ENCODE measurements around the gene NXN.
"Not testable (repeated sequence)": the region's sequence is repeated elsewhere in the genome, so short reads cannot be mapped to it uniquely, and the experiment has no call there.

Gene NXN

DNA sequence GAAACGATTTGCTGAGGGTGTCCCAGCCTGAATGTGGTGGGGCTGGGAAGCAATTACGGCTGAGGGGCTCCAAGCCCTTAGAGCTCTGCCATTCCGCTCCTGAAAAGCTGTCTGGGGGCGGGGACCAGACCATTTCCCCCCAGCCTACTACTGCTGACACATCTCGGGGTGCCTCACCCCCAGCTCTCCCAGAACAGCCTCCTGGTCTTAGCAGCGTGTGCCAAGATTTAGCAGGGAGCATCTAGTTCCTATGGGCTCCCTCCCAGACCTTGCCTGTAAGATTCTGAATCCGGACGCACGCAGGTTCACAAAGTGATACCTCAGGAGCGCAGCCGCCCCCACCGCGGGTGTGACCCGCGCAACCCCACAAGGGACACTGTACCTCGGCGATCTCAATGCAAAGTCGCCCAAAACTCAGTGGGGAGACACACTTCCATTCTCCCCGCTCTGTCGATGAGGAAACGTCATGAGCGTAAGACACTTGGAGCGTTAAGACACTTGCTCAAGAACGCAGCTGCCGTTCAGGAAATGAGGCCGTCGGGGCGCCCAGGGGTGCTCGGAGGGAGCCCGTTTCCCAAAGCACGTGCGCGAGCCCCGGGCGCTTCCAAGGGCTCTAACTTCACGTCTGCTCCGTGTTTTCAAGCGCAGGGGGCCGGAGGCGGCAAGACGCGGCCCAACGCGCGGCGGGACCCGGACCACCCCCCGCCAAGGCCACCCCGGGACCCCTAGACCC is 228.1 kb downstream of the NXN start:
- Histone ChIP-seq H4K8ac (ENCODE audit: low read length) (peak overlapping the region; percentile 89), H2BK15ac (ENCODE audit: low read depth, poor library complexity, severe bottlenecking) (no peak overlapping the region), H3K9me3 (ENCODE audit: control insufficient read depth, low read length) (no peaks in the 10 kb centered on the region), H3K36me3 (ENCODE audit: control insufficient read depth in 1 of 2, insufficient read depth in 2 of 2, low read depth in 1 of 2, low read length in 2 of 2) (peaks cover 18 to 25% of the 10 kb centered on the region in 2 experiments), H3K23ac (ENCODE audit: low read length in 2 of 2) (peak overlapping the region in 1 of 2 experiments; percentile 77), H3K27ac (ENCODE audit: low read length, poor library complexity, severe bottlenecking) (no peak overlapping the region), H3K14ac (ENCODE audit: low read length in 2 of 2) (peak overlapping the region in 1 of 2 experiments; percentile 96), H3K4me1 (ENCODE audit: control insufficient read depth, insufficient read depth, low read depth, low read length) (peaks cover 15% of the 10 kb centered on the region), H3K79me1 (replicated peaks; ENCODE audit: low read length, poor library complexity, severe bottlenecking) (peaks cover 30% of the 10 kb centered on the region), H2BK5ac (ENCODE audit: low read depth, low read length, poor library complexity, severe bottlenecking) (peak overlapping the region; percentile 24), H2AFZ (ENCODE audit: low read depth, low read length) (peak overlapping the region; percentile 96), H3K9ac (ENCODE audit: low read length) (peak overlapping the region; percentile 92), H3K4me3 (ENCODE audit: insufficient read depth in 1 of 2, low read depth in 1 of 2, low read length in 2 of 2) (peak overlapping the region; percentile 92 to 96), H3K4ac (ENCODE audit: low read depth in 1 of 2, low read length in 2 of 2) (peak overlapping the region; percentile 77 to 93), H3K4me2 (ENCODE audit: low read length, poor library complexity, severe bottlenecking) (peak overlapping the region; percentile 98), H2BK120ac (ENCODE audit: low read depth, low read length) (no peak overlapping the region), H4K91ac (ENCODE audit: low read length) (peak overlapping the region; percentile 84), H3K27me3 (ENCODE audit: control insufficient read depth in 1 of 2, insufficient read depth in 1 of 2, low read length in 2 of 2) (no peaks in the 10 kb centered on the region), H2AK5ac (ENCODE audit: low read length, severe bottlenecking) (no peak overlapping the region), H2BK12ac (ENCODE audit: low read length in 2 of 2) (no peak overlapping the region), H3K18ac (ENCODE audit: low read depth in 1 of 2, low read length in 2 of 2) (peak overlapping the region; percentile 71 to 92)
- peak; percentile 67 for DNase-seq
- 4% methylated on average over 39 of the region's 49 CpGs for WGBS

DNA sequence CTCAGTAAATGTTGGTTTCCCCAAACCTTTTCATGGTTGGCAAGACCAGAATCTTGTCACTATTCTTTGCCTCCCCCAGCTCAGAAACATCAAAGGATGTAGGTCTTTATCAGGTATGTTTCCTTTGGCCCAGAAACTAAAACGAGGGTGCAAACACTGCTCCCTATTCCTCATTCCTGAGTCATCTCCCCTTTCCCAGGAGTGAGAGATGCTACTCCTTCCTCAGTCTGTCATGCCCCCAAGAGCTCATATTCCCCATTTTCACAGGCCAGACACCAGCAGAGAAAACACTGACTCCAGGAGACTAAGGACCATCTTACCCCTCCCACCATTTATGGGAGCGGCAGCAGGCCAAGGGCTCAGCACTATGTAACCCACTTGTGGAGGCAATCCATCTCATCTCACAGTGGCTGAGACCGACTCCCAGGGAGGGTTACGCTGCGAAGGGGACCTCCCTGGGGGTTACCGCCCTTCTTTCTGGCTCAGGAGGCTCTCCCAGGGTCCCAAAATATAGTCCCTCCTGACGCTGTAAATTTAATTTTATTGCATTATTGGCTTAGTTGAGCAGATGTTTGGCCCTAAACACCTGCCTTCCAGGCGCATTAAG is 229.0 kb downstream of the NXN start:
- H3K9me3 ChIP-seq (ENCODE audit: control insufficient read depth, low read length) = no peaks in the 10 kb centered on the region
- H3K27me3 ChIP-seq (ENCODE audit: control insufficient read depth in 1 of 2, insufficient read depth in 1 of 2, low read length in 2 of 2) = no peaks in the 10 kb centered on the region
- peak overlapping the region; percentile 92 for H3K9ac ChIP-seq (ENCODE audit: low read length)
- no peak overlapping the region for H2BK120ac ChIP-seq (ENCODE audit: low read depth, low read length)
- H3K18ac ChIP-seq (ENCODE audit: low read depth in 1 of 2, low read length in 2 of 2) = no peak overlapping the region
- no peak overlapping the region for H2AK5ac ChIP-seq (ENCODE audit: low read length, severe bottlenecking)
- H2BK12ac ChIP-seq (ENCODE audit: low read length in 2 of 2) = no peak overlapping the region
- peak overlapping the region in 1 of 2 experiments; percentile 96 for H3K4me3 ChIP-seq (ENCODE audit: insufficient read depth in 1 of 2, low read depth in 1 of 2, low read length in 2 of 2)
- 83% methylated on average over 8 of the region's 8 CpGs for WGBS
- no peak overlapping the region for H3K14ac ChIP-seq (ENCODE audit: low read length in 2 of 2)
- H3K4me2 ChIP-seq (ENCODE audit: low read length, poor library complexity, severe bottlenecking) = no peak overlapping the region
- no peak overlapping the region for H3K27ac ChIP-seq (ENCODE audit: low read length, poor library complexity, severe bottlenecking)
- peaks cover 25 to 34% of the 10 kb centered on the region in 2 experiments for H3K36me3 ChIP-seq (ENCODE audit: control insufficient read depth in 1 of 2, insufficient read depth in 2 of 2, low read depth in 1 of 2, low read length in 2 of 2)
- no peak overlapping the region for H2AFZ ChIP-seq (ENCODE audit: low read depth, low read length)
- H2BK5ac ChIP-seq (ENCODE audit: low read depth, low read length, poor library complexity, severe bottlenecking) = no peak overlapping the region
- H2BK15ac ChIP-seq (ENCODE audit: low read depth, poor library complexity, severe bottlenecking) = no peak overlapping the region
- H4K91ac ChIP-seq (ENCODE audit: low read length) = no peak overlapping the region
- H3K23ac ChIP-seq (ENCODE audit: low read length in 2 of 2) = no peak overlapping the region
- no peak overlapping the region for H3K4ac ChIP-seq (ENCODE audit: low read depth in 1 of 2, low read length in 2 of 2)
- peaks cover 38% of the 10 kb centered on the region for H3K79me1 ChIP-seq (replicated peaks; ENCODE audit: low read length, poor library complexity, severe bottlenecking)
- peaks cover 15% of the 10 kb centered on the region for H3K4me1 ChIP-seq (ENCODE audit: control insufficient read depth, insufficient read depth, low read depth, low read length)
- no peak overlapping the region for H4K8ac ChIP-seq (ENCODE audit: low read length)
- no peak for DNase-seq

DNA sequence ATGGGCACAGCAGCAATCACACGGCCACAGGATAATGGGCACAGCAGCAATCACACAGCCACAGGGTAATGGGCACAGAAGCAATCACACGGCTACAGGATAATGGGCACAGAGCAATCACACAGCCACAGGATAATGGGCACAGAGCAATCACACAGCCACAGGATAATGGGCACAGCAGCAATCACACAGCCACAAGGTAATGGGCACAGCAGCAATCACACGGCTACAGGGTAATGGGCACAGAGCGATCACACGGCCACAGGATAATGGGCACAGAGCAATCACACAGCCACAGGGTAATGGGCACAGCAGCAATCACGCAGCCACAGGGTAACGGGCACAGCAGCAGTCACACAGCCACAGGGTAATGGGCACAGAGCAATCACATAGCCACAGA is 230.2 kb downstream of the NXN start:
- not testable (repeated sequence) for H4K8ac ChIP-seq (ENCODE audit: low read length); H2BK12ac ChIP-seq (ENCODE audit: low read length in 2 of 2); H3K14ac ChIP-seq (ENCODE audit: low read length in 2 of 2); H2BK5ac ChIP-seq (ENCODE audit: low read depth, low read length, poor library complexity, severe bottlenecking); H3K4me3 ChIP-seq (ENCODE audit: insufficient read depth in 1 of 2, low read depth in 1 of 2, low read length in 2 of 2); H3K18ac ChIP-seq (ENCODE audit: low read depth in 1 of 2, low read length in 2 of 2); DNase-seq; H3K27me3 ChIP-seq (ENCODE audit: control insufficient read depth in 1 of 2, insufficient read depth in 1 of 2, low read length in 2 of 2); H3K4ac ChIP-seq (ENCODE audit: low read depth in 1 of 2, low read length in 2 of 2); H2BK120ac ChIP-seq (ENCODE audit: low read depth, low read length); H3K9ac ChIP-seq (ENCODE audit: low read length); H2AFZ ChIP-seq (ENCODE audit: low read depth, low read length); H3K9me3 ChIP-seq (ENCODE audit: control insufficient read depth, low read length); H3K4me2 ChIP-seq (ENCODE audit: low read length, poor library complexity, severe bottlenecking); H3K23ac ChIP-seq (ENCODE audit: low read length in 2 of 2); H2AK5ac ChIP-seq (ENCODE audit: low read length, severe bottlenecking); H3K27ac ChIP-seq (ENCODE audit: low read length, poor library complexity, severe bottlenecking); H2BK15ac ChIP-seq (ENCODE audit: low read depth, poor library complexity, severe bottlenecking)
- Histone ChIP-seq H3K4me1 (ENCODE audit: control insufficient read depth, insufficient read depth, low read depth, low read length) (peaks cover 15% of the 10 kb centered on the region), H4K91ac (ENCODE audit: low read length) (peak overlapping the region; percentile 11), H3K36me3 (ENCODE audit: control insufficient read depth in 1 of 2, insufficient read depth in 2 of 2, low read depth in 1 of 2, low read length in 2 of 2) (peaks cover 36 to 45% of the 10 kb centered on the region in 2 experiments), H3K79me1 (replicated peaks; ENCODE audit: low read length, poor library complexity, severe bottlenecking) (peaks cover 49% of the 10 kb centered on the region)
- 80% methylated on average over 6 of the region's 7 CpGs for WGBS
